22Rv1 (cell line): Measurements from ENCODE around the gene EPS8L2.

Experiments used
- CTCF ChIP-seq: fragments of 450-650 bp; IDR thresholded peaks from 2 replicates; pipeline ENCODE4 v1.5.1; 2017; ENCODE audit warnings: mild to moderate bottlenecking
- ZFX ChIP-seq: fragments of 450-650 bp; IDR thresholded peaks from 2 replicates; pipeline ENCODE4 v1.6.1; 2017; ENCODE audit warnings: antibody characterized with exemption, borderline replicate concordance

GRCh38 chr11:702462-703461 lies 3.3 kb upstream of the EPS8L2 start:
- TF ChIP-seq CTCF (no peak), ZFX (no peak)
